GM12874 (cell line): ENCODE results near the gene NUFIP1.

ENCODE experiments used
- TF ChIP-seq, protein P1 (sequence below): IDR thresholded peaks from 2 replicates; pipeline ENCODE4 v1.5.1; 2011; ENCODE audit warnings: low read depth, mild to moderate bottlenecking, control low read depth, low read length, moderate library complexity; ENCODE audit not compliant: insufficient read depth

NUFIP1 gene

DNA sequence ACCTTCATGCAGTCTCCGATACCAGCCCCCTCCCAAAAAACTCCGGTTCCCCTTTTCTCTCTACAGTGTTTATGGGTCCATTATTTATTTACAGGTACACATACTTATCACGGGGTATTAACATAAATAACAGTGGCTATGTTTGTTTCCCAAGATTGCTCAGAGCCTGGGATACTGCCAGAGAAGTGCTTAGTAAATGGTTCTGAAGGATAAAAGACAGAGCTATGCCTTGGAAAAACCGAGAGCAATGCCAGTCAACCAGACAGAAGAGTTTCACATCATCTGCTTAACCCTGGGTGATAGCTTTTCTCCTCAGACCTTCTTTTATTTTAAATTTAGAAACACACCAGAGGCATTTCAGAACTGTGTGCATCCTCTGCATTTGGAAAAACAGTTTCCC lies 61.3 kb downstream of the NUFIP1 start:
- TF ChIP-seq, protein P1, sequence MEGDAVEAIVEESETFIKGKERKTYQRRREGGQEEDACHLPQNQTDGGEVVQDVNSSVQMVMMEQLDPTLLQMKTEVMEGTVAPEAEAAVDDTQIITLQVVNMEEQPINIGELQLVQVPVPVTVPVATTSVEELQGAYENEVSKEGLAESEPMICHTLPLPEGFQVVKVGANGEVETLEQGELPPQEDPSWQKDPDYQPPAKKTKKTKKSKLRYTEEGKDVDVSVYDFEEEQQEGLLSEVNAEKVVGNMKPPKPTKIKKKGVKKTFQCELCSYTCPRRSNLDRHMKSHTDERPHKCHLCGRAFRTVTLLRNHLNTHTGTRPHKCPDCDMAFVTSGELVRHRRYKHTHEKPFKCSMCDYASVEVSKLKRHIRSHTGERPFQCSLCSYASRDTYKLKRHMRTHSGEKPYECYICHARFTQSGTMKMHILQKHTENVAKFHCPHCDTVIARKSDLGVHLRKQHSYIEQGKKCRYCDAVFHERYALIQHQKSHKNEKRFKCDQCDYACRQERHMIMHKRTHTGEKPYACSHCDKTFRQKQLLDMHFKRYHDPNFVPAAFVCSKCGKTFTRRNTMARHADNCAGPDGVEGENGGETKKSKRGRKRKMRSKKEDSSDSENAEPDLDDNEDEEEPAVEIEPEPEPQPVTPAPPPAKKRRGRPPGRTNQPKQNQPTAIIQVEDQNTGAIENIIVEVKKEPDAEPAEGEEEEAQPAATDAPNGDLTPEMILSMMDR = no peak

DNA sequence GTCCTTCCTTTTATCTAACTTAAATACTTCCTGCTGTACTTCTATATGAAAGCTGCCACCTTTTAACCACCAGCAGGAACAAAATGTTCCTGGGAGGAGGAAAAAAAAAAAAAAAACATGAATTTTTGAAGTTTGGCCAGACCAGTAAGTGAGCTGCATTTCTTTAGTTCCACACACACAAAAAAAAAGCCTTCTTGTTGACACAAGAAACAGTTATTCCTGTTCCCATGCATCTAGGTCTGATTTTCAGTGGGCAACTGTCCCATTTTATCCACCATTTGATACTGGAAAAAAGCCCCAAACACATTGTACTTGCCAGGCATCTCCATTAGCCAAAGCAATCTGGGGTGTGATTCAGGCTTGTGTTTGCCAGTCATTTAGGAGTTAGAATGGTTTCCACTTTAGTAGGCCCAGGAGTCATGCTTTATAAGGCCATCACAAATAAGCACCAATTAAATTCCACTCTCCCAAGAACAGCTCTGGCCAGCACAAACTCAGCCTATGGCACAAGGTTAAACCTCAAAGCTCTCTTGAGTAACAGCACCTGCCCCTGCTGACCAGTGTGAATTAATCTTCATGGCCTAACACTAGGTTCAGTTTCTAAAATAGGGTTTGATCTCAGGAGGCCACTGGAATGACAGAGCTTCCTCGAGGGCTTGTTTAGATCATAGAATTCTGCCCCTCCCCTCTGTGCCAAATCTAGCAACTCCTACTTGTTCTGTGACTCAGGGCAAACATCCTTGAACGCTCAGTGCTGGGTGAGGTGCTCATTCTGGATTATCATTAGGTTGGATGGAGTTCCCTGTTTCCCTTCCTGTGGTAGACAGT lies 67.1 kb downstream of the NUFIP1 start:
- TF ChIP-seq, protein P1 = no peak

GRCh38 chr13:44921246-44921877 lies 67.9 kb downstream of the NUFIP1 start:
- TF ChIP-seq, protein P1 = no peak

- TF ChIP-seq, protein P1 = no peak
These were observed 69.3 kb downstream of the NUFIP1 start for GRCh38 chr13:44920013-44920412.

- TF ChIP-seq, protein P1 = no peak
These were observed 70.0 kb downstream of the NUFIP1 start for GRCh38 chr13:44919104-44919804.

- TF ChIP-seq, protein P1 = peak; percentile 92
These were observed 70.8 kb downstream of the NUFIP1 start for GRCh38 chr13:44918326-44919103.
